ENCODE data around the gene TMEM231.
"Not testable (repeated sequence)": the region's sequence is repeated elsewhere in the genome, so short reads cannot be mapped to it uniquely, and the experiment has no call there.

The TMEM231 gene

GRCh38 chr16:75555707-75556430, at the start of gene TMEM231:
TSS of gene TMEM231 (minus strand) at chr16:75556252. CDS start at chr16:75556209, 43 bp downstream.
- DNase-seq = peak; percentile 72 to 98 (median 93)

- no peak for DNase-seq
These were observed 47.2 kb upstream of the TMEM231 start for GRCh38 chr16:75603241-75603640.

- peak in 1 of 56 donors; percentile 7 for DNase-seq
These were observed 43.6 kb upstream of the TMEM231 start for GRCh38 chr16:75599452-75600277.

GRCh38 chr16:75593825-75594820, 38.1 kb upstream of the TMEM231 start:
- no peak for DNase-seq

- no peak for DNase-seq
These were observed 37.3 kb upstream of the TMEM231 start for GRCh38 chr16:75593308-75593707.

- DNase-seq = not testable (repeated sequence)
These were observed 35.9 kb upstream of the TMEM231 start for GRCh38 chr16:75591927-75592326.

GRCh38 chr16:75590920-75591843, 35.1 kb upstream of the TMEM231 start:
- peak in 25 of 56 donors; percentile 5 to 48 (median 22) for DNase-seq

GRCh38 chr16:75589306-75589705, 33.3 kb upstream of the TMEM231 start:
- DNase-seq = peak in 6 of 56 donors; percentile 6 to 31 (median 19)

GRCh38 chr16:75588716-75589115, 32.7 kb upstream of the TMEM231 start:
- DNase-seq = no peak

- no peak for DNase-seq
These were observed 28.1 kb upstream of the TMEM231 start for GRCh38 chr16:75584108-75584507.

GRCh38 chr16:75579281-75579834, 23.3 kb upstream of the TMEM231 start:
- no peak for DNase-seq

GRCh38 chr16:75578725-75579124, 22.7 kb upstream of the TMEM231 start:
- DNase-seq = no peak

- DNase-seq = no peak
These were observed 22.2 kb upstream of the TMEM231 start for GRCh38 chr16:75578212-75578611.

- peak in 9 of 56 donors; percentile 10 to 50 (median 24) for DNase-seq
These were observed 20.3 kb upstream of the TMEM231 start for GRCh38 chr16:75576384-75576811.

GRCh38 chr16:75575958-75576357, 19.9 kb upstream of the TMEM231 start:
- no peak for DNase-seq

GRCh38 chr16:75573955-75574354, 17.9 kb upstream of the TMEM231 start:
- DNase-seq = no peak

- peak in 1 of 56 donors; percentile 15 for DNase-seq
These were observed 17.0 kb upstream of the TMEM231 start for GRCh38 chr16:75572864-75573542.

GRCh38 chr16:75570396-75571065, 14.5 kb upstream of the TMEM231 start:
- no peak for DNase-seq
